Inflammatory macrophage treated with lipopolysaccharide for 4 hours (primary cell): Measurements from ENCODE around the gene HGS.

Source experiments
- DNase-seq: peaks from one replicate; pipeline ENCODE4 v3.0.0-alpha.2; 2020

HGS gene, protein sequence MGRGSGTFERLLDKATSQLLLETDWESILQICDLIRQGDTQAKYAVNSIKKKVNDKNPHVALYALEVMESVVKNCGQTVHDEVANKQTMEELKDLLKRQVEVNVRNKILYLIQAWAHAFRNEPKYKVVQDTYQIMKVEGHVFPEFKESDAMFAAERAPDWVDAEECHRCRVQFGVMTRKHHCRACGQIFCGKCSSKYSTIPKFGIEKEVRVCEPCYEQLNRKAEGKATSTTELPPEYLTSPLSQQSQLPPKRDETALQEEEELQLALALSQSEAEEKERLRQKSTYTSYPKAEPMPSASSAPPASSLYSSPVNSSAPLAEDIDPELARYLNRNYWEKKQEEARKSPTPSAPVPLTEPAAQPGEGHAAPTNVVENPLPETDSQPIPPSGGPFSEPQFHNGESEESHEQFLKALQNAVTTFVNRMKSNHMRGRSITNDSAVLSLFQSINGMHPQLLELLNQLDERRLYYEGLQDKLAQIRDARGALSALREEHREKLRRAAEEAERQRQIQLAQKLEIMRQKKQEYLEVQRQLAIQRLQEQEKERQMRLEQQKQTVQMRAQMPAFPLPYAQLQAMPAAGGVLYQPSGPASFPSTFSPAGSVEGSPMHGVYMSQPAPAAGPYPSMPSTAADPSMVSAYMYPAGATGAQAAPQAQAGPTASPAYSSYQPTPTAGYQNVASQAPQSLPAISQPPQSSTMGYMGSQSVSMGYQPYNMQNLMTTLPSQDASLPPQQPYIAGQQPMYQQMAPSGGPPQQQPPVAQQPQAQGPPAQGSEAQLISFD

DNA sequence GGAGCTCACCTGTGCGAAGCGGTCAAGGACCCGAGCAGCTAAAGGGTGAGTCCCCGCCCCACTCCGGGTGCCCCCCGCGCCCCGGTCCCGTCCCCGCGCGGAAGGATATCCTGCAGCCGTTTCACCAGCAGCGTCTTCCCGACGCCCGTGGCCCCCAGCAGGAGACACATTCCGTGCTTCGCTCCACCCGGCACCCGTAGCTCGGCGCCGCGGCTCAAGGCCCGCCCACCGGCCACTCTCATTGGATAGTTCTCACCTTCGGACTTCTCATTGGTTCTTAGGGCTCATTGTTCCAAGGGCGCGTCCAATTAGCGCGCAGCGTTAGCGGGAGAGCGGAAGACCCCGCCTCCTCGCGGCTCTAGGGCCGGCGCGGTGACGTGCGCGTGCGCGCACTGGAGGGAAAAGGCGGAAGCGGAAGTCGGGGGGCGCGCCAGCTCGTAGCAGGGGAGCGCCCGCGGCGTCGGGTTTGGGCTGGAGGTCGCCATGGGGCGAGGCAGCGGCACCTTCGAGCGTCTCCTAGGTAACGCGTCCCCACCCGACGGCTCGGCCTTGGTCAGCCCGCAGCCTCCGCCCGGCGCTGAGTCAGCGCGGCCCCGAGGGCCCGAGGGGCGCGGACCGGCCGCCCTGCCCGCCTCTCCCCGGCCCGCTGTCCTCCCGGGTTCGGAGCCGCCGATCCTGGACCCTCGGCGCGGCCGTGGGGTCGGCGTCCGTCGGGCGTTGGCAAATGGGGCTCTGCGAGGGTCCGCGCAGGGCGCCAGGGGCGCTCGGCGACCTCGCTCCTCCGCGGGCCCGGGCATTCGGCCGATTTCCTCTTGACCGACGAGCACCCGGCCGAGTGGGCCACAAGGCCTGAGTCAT, at the start of gene HGS, which contains the start of gene ARL16:
HGS (plus strand) TSS at position 428 of the 858 bp plus-strand sequence; CDS start at position 484, 56 bp downstream.
ARL16 (minus strand) TSS at position 214 of the 858 bp plus-strand sequence; CDS start at position 170, 44 bp downstream.
- DNase-seq = peak; percentile 100

DNA sequence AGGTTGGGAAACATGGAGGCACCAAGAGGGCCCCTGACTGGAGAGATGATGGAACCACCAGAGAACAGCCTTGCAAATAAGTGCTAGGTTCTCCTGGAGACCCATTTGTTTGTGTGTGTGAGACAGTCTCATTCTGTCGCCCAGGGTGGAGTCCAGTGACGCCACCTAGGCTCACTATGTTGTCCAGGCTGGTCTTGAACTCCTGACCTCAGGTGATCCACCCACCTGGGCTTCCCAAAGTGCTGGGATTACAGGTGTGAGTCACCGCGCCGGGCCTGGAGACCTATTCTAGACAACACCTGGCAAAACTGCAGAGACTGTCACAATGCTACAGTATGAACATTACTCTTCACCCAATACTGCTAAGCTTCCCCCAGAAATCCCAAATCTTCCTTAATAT, 48.4 kb upstream of the HGS start:
- DNase-seq = no peak

DNA sequence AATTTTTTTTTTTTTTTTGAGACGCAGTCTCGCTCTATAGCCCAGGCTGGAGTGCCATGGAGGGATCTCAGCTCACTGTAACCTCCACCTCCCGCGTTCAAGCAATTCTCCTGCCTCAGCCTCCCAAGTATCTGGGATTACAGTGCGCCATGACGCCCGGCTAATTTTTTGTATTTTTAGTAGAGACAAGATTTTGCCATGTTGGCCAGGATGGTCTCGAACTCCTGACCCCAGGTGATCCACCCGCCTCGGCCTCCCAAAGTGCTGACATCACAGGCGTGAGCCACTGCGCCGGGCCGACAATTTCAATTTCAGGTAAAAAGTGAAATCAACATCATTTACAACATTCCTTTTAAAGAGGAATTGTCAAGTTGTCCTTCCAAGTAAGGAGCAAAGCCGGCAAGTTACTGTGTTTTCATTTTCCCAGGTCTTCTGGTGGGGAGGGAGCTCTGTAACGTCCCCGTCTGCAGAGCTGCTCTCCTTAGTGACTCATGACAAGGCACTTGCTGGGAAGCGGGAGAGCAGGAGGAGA, 47.8 kb upstream of the HGS start:
- DNase-seq = peak; percentile 40

DNA sequence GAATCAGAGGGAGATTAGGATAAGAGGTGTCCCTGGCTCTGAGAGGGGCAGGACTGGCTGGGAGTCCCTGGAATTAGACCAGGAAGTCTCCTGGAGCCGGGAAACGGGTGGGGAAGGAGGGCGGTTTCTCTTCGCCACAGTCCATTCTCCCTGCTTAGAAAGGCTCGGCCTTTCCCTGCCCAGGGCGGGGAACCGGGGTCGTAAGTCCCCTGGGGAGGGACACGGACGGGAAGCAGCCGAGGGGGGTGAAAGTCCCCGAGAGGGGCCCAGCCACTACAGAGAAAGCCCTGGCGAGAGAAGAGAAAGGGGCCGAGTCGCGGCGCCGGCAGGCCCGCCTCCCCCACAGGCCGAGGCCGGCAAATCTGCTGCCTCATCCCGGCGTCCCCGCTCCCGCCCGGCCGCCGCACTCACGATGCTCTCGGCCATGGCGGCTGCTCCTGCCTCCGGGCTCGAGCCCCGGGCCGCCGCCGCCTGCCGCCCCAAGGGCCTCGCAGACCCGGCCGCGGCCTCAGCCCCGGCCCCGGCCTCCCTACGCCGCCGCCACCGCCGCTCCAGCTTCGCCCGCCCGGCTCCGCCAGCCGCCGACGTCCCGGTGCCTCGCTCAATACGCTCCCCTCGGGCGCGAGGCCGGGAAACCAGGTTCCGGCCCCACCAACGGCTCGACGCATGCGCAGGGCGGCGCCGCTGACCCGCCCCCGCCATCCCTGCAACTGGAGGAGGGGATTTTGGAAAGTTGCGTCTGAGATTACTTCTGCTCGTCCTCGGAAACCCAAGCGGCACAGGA, 47.1 kb upstream of the HGS start, which contains the start of the genes NPLOC4 and TSPAN10:
NPLOC4 (minus strand) TSS at position 608 of the 784 bp plus-strand sequence; CDS start at position 426, 182 bp downstream.
TSPAN10 (plus strand) TSS at position 692 of the 784 bp plus-strand sequence. CDS start 5,217 bp downstream, outside the sequence.
- DNase-seq = peak; percentile 93

DNA sequence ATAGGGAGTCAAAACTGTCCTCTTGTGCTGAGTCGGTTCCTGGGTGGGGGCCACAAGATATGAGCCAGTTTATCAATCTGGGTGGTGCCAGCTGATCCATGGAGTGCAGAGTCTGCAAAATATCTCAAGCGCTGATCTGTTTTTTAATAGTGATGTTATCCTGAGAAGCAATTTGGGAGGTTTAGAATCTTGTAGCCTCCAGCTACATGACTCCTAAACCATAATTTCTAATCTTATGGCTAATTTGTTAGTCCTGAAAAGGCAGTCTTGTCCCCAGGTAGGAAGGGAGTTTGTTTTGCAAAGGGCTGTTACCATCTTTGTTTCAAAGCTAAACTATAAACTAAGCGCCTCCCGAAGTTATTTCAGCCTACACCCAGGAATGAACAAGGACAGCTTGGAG, 45.1 kb upstream of the HGS start:
- DNase-seq = no peak

DNA sequence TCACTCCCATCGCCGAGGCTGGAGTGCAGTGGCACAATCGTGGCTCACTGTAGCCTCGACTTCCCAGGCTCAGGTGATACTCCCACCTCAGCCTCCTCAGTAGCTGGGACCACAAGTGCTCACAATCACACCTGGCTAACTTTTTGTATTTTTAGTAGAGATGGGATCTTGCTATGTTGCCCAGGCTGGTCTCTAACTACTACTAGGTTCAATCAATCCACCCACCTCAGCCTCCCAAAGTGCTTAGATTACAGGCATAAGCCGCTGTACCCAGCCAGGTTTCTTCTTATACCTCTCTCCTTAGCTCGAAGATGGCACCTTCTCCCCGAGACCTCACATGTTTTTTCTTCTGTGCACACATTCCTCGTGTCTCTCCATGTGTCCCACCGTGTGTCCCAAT, 43.8 kb upstream of the HGS start:
- DNase-seq = no peak

DNA sequence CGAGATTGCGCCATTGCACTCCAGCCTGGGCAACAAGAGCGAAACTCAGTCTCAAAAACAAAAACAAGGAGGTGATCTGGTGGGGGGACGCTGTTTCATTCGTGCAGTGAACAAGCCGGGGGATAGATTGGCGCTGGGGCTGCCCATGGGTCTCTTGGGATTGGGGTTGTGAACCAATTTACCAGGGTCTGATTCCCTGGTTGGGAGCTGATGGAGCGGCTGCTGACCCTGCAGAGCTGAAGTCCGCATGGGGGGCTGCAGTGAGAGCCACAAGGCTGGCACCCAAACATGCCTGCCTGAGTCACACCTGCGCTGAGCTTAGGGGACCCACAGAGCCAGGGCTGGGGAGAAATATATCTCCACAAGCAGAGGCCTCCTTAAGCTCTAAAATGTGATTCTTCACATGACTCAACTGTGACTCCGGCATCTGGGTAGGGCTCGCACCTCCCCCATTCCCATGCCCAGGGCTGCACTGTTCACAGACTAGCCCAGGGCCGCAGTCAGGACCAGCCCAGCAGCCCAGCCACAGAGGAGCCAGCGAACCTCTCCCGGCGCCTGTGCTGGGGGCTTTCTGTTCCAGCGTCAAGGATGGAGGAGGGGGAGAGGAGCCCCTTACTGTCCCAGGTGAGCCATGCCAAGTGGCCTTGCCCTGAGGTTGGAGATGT, 41.9 kb upstream of the HGS start:
- DNase-seq = no peak

DNA sequence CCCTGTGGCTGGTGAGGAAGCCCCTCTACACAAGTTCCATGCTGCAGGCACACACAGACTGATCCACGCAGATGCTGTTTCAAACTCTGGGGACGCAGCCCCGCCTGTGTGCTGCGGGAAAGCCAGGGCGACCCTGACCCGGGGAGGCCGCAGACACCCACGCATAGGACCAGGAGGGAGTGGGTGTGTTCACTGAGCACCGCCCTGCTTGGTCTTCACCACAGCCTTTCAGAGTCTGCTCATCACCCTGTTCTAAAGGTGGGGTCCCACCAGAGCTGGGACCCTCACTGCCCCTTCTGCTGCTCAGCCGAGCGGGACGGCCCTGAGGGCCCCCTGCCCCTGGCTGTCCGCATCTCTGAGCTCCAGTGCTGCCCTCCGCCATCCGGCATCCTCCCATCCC, 39.3 kb upstream of the HGS start:
- no peak for DNase-seq

DNA sequence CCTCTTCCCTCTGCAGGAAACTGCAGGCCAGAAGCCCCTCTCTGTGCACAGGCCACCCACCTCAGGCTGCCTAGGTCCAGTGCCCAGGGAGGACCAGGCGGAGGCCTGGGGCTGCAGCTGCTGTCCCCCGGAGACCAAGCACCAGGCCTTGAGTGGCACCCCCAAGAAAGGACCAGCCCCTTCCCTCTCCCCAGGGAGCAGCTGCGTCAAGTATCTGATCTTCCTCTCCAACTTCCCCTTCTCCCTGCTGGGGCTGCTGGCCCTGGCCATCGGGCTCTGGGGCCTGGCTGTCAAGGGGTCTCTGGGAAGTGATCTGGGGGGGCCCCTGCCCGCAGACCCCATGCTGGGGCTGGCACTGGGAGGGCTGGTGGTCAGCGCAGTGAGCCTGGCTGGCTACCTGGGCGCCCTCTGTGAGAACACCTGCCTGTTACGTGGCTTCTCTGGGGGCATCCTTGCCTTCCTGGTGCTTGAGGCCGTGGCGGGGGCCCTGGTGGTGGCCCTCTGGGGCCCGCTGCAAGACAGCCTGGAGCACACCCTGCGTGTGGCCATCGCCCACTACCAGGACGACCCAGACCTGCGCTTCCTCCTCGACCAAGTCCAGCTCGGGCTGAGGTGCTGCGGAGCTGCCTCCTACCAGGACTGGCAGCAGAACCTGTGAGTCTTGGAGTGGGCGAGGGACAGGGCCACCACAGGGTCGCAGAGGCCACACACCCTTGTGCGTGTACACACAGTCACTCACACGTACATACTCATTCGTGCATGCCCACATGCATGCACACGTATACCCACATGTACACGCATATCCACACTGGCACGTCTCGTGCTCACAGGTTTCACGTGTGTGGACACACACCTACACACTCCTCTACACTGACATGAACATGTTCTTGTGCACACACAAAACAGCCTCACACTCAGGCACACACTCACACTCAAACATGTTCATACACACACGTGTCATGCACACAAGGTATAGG, 38.5 kb upstream of the HGS start:
- no peak for DNase-seq

DNA sequence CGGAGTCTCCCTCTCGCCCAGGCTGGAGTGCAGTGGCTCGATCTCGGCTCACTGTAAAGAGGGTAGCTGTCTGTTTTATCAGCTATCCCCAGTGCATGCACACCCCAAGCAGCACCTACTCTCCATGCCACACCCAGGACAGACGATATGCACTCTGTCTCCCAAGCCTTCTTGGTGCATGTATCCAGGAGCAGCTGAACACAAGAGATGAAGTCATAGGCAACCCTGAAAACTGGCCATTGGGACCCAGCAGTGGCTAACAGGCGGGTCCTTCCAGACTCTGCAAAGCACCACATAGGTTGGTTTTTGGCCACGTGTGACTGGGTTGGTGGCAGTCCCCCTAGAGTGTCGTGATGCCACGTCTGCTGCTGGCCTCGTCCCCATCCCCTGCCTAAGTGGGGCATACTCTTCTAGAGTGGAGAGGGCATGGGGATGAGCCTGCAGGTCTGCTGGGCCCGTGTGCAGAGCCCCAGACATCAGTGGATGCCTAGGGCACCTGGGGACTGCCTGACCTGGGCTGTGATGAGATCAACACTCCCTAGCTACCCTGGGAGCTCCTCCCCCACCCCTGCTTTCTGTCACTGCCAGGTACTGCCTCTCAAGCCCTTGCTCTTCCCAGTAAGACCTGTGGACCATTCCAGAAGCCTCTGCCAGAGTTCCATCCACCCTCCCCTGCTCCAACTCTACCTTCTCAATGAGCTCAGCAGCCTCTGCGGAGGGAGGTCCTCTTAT, 36.8 kb upstream of the HGS start:
- DNase-seq = no peak

DNA sequence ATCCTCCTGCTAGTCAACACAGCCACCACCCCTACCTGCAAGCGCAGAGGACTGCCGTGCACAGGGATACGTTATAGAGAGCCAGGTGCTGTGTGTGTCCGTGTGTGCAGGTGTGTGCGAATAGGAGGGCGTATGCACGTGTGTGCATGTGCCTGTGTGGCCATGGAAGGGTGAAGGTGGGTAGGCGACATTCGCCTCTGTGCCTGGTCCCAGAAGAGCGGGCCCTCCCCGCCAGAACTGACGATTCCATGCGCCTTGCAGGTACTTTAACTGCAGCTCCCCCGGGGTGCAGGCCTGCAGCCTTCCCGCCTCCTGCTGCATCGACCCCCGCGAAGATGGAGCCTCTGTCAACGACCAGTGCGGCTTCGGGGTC, 36.2 kb upstream of the HGS start:
- DNase-seq = no peak

DNA sequence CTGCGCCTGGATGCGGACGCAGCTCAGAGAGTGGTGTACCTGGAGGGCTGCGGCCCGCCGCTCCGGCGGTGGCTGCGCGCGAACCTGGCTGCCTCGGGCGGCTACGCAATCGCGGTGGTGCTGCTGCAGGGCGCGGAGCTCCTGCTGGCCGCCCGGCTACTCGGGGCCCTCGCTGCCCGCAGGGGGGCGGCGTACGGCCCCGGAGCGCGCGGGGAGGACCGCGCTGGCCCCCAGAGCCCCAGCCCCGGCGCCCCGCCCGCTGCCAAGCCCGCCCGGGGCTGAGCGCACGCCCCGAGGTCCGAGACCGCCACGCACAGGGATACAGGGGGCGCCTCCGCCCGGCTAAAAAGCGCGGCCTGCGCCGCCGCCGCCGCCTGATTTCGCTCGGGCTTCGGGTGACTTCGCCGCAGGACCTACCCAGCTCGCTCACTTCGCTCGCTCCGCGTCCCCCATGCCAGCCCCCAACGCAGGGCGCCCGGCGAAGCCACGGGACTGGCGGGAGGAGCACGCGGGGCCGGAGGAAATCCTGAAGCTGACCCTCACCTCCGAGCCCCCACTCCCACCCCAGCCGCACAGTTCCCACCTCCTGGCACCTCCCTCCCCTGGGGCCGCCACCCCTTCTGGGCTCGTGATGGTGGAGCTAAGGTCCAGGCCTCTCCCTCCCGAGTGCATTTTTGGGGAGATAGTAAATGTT, 35.7 kb upstream of the HGS start:
- DNase-seq = no peak

DNA sequence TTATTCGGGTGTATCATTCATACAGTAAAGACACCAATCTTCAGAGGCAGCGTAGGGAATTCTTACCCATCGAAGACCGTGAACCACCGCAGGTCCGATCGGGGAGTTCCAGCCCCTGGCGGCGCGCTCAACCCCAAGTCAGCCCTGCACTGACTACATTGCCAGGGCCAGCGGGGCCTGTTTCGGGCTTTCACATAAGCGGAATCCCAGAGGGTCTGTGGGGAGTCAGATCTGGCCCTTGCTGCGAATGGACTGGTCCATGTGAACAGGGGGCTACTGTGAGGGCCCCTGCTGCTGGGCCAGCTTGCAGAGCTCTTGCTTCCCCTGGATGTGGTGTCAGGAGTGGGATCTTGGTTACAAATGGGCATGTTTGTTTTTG, 35.1 kb upstream of the HGS start:
- no peak for DNase-seq

DNA sequence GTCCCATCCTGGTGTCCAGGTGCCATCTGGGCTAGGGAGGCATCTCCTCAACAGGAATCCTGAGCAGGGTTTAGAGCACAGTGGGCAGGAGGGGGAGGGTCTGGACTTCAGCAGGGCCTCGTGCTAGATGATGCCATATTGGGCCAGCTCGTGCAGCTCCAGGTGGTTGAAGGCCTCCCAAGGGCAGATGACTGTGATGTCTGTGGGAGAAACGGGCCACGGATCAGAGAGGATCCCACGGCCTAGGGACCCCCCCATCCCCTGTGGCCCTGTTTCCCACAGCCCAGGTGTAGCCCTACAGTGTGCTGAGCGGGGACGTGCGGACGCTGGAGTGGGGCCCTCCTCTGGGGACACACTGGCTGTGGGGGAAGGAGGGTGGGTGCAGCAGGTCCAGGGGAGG, 32.9 kb upstream of the HGS start:
- DNase-seq = no peak

DNA sequence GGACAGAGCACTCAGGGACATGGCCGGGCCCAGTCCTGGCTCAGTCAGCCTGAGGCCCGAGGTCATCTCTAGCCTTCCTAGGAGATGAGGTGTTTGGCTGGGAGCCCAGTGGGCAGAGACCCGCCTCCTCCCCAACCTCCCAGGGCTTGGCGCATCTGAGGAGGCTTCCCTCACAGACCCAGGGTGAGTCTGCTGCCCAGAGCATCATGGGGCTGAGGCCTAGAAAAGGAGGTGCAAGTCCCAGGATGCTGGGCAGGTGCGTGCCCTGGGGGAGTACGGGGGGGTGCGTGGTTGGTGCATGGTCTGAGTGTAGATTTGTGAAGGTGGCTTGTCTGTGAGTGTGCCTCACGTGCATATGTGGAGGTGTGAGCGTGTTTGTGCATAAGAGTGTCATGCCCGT, 32.1 kb upstream of the HGS start:
- no peak for DNase-seq

DNA sequence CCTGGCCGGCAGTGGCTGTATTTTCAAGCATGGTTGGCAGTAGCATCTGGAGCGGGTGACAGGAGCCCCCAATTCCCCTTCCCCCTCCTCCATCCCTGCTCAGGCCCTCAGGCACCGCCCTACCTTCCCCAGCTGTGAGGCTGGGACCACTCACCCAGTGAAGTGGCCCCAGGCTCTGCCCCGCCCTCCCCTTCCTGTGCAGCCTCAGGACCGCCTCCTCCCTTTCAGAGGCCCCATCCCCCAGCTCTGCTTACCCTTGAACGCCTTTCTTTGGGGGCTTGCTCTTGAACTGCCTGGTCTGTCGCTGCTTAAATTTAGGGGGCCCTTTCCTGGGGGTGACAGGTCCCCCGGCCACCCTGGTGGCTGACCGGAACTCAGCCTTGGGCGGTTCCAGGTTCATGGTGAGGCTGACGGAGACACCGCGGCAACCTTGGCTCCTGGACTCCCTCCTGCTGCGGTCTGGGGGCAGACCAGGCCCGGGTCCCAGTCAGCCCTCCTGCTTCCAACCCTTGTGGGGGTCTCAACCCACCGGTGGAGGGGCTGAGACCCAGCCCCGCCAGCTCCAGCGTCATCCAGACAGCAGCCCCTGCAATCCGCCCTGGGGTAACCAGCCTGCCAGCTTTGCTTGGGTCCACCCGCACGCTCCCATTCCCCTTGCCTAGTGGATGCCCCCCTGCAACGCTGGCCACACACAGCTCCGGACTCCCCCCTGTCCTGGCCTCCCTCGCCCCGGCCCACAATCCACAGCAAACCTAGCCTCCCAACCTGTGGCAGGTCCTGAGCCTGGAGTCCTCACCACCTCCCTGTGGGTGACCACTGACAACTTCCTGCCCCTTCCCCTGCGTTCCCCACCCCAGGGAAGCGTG, 30.7 kb upstream of the HGS start:
- DNase-seq = no peak

DNA sequence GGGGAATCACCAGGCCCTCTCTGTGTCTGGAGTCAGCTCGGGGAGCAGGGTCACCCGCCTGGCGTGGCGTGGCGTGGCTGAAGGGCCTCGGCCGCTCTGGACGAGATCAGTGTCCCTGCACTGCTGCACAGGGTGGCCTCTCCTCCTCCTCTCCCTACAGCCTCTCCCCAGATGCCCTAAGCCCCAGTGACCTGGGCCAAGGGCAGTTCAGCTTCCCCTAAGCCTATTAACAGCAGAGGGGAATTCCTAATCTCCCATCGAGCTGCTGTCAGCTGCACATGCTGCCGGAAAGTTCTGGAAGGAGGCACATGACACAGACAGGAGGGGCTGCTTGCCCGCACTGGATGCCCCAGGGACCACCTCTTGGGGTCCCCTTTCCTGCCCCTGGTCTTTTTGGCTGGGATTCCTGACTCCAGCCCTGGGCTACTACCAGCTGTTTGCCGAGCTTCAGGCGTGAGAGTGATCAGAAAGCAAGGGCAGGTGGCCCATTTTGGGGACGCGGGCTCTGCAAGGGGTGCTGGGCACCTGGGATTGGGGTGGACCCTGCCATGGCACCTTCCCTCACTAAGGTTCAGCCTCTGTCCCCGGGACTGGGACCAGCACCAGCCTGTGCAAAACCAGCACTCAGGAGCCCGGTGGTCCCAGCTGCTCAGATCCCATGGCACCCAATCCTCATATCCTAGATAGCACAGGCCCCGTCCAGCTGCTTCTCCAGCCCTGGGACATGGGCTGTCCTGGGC, 28.3 kb upstream of the HGS start:
- peak; percentile 27 for DNase-seq
